Esophagus muscularis mucosa (tissue), 4 donors: Measurements from ENCODE around the gene ZNF556. TPM values are rescaled to one million over a fixed set of nuclear protein-coding genes. Genes with fewer than 3 reads are reported as not detected.

ENCODE experiments used
- DNase-seq: peaks from one replicate; pipeline ENCODE4 v3.0.0-alpha.2; 2017; ENCODE audit errors: extremely low spot score
- H3K27ac ChIP-seq, 4 donors: fragments of 200-600 bp; sonication (generic); replicated peaks in 1 of 4; 1 replicate in 3 of 4; 2 replicates in 1 of 4; pipeline ENCODE4 v1.5.1; 2016 to 2019; ENCODE audit warnings: mild to moderate bottlenecking in 1 of 4
- H3K27me3 ChIP-seq, 4 donors: fragments of 200-600 bp; sonication (generic); one replicate each; pipeline versions ENCODE4 v1.5.1 to v1.6.0; 2016 to 2019
- H3K36me3 ChIP-seq, 4 donors: fragments of 200-600 bp; sonication (generic); one replicate each; pipeline ENCODE4 v1.5.1; 2016 to 2019
- H3K4me1 ChIP-seq, 4 donors: fragments of 200-600 bp; sonication (generic); one replicate each; pipeline ENCODE4 v1.5.1; 2016 to 2019
- H3K4me3 ChIP-seq, 4 donors: fragments of 200-600 bp; sonication (generic); 1 replicate in 2 of 4; 2 replicates in 2 of 4; pipeline ENCODE4 v1.5.1; 2016 to 2019; ENCODE audit warnings: mild to moderate bottlenecking in 4 of 4, moderate library complexity in 1 of 4
- H3K9me3 ChIP-seq, 4 donors: fragments of 200-600 bp; sonication (generic); 1 replicate in 3 of 4; 2 replicates in 1 of 4; pipeline ENCODE4 v1.5.1; 2016 to 2019
- CTCF ChIP-seq, 3 experiments: fragments of 200-600 bp in 2 of 3; fragments of 450-650 bp in 1 of 3; sonication (generic) in 2 of 3; IDR thresholded peaks; one replicate each; pipeline ENCODE4 v1.5.1; 2017 to 2019; ENCODE audit warnings: antibody characterized with exemption in 3 of 3, mild to moderate bottlenecking in 2 of 3, moderate library complexity in 1 of 3
- EP300 ChIP-seq: sonication (generic); formaldehyde crosslinking; IDR thresholded peaks from one replicate; pipeline ENCODE4 v1.6.1; 2017; ENCODE audit warnings: antibody characterized with exemption
- POLR2A ChIP-seq: fragments of 450-650 bp; IDR thresholded peaks from one replicate; pipeline ENCODE4 v1.6.1; 2017; ENCODE audit warnings: antibody characterized with exemption, moderate library complexity, mild to moderate bottlenecking, low read depth
- POLR2AphosphoS5 ChIP-seq, 2 donors: sonication (generic); formaldehyde crosslinking; IDR thresholded peaks; one replicate each; pipeline ENCODE4 v1.6.1; 2017; ENCODE audit warnings: antibody characterized with exemption in 2 of 2
- WGBS: methylation state at CpG from one replicate; pipeline ENCODE4 v1.1.5; 2018; 5-methylcytosine and 5-hydroxymethylcytosine counted together
- intact Hi-C: fragments of 100-400 bp; cut with DNase I; formaldehyde crosslinking; loops from one replicate; pipeline ENCODE4 v1.15.1; 2023
- total RNA-seq, 4 donors: library from RNA; depleted of rRNA; stranded (reverse); fragments of >200 nt; gene quantifications; one replicate each; pipeline versions ENCODE4 v1.1.0 to v1.2.1, GENCODE V29; 2016

The ZNF556 gene
- total RNA-seq, 4 donors from 2014 or later, result 0.42 TPM; not detected in 3

- TF ChIP-seq POLR2AphosphoS5 (IDR thresholded peaks at IDR 0.05) (no peak), CTCF (IDR thresholded peaks at IDR 0.05) (no peak), EP300 (no peak), POLR2A (no peak)
- no peak for DNase-seq
- peaks cover 28 to 64% (median 47%) of the 10 kb centered on the region in 4 donors for H3K36me3 ChIP-seq
- intact Hi-C loops, result no loop called here
- no peak overlapping the region for H3K4me3 ChIP-seq
- no peak overlapping the region for H3K27ac ChIP-seq
- H3K9me3 ChIP-seq, result peaks cover 12 to 78% (median 56%) of the 10 kb centered on the region in 4 donors
- 97% methylated on average over 19 of the region's 19 CpGs for WGBS
- H3K4me1 ChIP-seq, result no peaks in the 10 kb centered on the region
- no peaks in the 10 kb centered on the region for H3K27me3 ChIP-seq
Measured at GRCh38 chr19:2834294-2834871, 32.8 kb upstream of the ZNF556 start.

GRCh38 chr19:2837430-2837829 lies 29.7 kb upstream of the ZNF556 start:
- Histone ChIP-seq H3K9me3 (peaks cover 12 to 58% (median 45%) of the 10 kb centered on the region in 4 donors), H3K4me1 (peaks cover 3 to 14% (median 10%) of the 10 kb centered on the region in 4 donors), H3K4me3 (no peak overlapping the region), H3K27me3 (no peaks in the 10 kb centered on the region), H3K36me3 (peaks cover 22 to 44% (median 35%) of the 10 kb centered on the region in 4 donors), H3K27ac (no peak overlapping the region)
- no peak for TF ChIP-seq POLR2AphosphoS5 (IDR thresholded peaks at IDR 0.05)
- TF ChIP-seq CTCF (IDR thresholded peaks at IDR 0.05), result no peak
- no peak for TF ChIP-seq EP300
- TF ChIP-seq POLR2A, result no peak
- no peak for DNase-seq
- intact Hi-C loops, result no loop called here
- 94% methylated on average over 4 of the region's 4 CpGs for WGBS

- WGBS, result 0% methylated on average over 39 of the region's 106 CpGs
- Histone ChIP-seq H3K4me1 (peaks cover 15 to 26% (median 17%) of the 10 kb centered on the region in 4 donors), H3K4me3 (peak within 1 kb of the TSS; percentile 88 to 95 (median 89)), H3K27me3 (no peaks in the 10 kb centered on the region), H3K9me3 (peaks cover 0 to 31% (median 11%) of the 10 kb centered on the region in 4 donors), H3K27ac (peak within 1 kb of the TSS; percentile 85 to 94 (median 92)), H3K36me3 (peaks cover 0 to 24% (median 6%) of the 10 kb centered on the region in 4 donors)
- DNase-seq, result peak; percentile 100
- intact Hi-C loops, result no loop called here
- peak; percentile 74 to 86 for TF ChIP-seq POLR2AphosphoS5 (IDR thresholded peaks at IDR 0.05)
- TF ChIP-seq EP300, result no peak
- no peak for TF ChIP-seq POLR2A
- peak; percentile 50 to 70 (median 52) for TF ChIP-seq CTCF (IDR thresholded peaks at IDR 0.05)
Measured at GRCh38 chr19:2840794-2841791, 26.0 kb upstream of the ZNF556 start, which contains the start of gene ZNF555. Gene ZNF555 (plus strand): TSS chr19:2841475. CDS start chr19:2841573, 98 bp downstream.

GRCh38 chr19:2841855-2842574 lies 25.1 kb upstream of the ZNF556 start:
- DNase-seq, result no peak
- Histone ChIP-seq H3K27ac (peak overlapping the region; percentile 85 to 94 (median 92)), H3K27me3 (no peaks in the 10 kb centered on the region), H3K4me1 (peaks cover 17 to 26% (median 17%) of the 10 kb centered on the region in 4 donors), H3K9me3 (peaks cover 0 to 23% (median 11%) of the 10 kb centered on the region in 4 donors), H3K36me3 (peaks cover 0 to 23% (median 3%) of the 10 kb centered on the region in 4 donors), H3K4me3 (peak overlapping the region; percentile 88 to 95 (median 89))
- intact Hi-C loops, result no loop called here
- TF ChIP-seq POLR2AphosphoS5 (IDR thresholded peaks at IDR 0.05), result no peak
- TF ChIP-seq CTCF (IDR thresholded peaks at IDR 0.05), result no peak
- no peak for TF ChIP-seq EP300
- TF ChIP-seq POLR2A, result no peak
- WGBS, result 7% methylated on average over 21 of the region's 62 CpGs
